Glomerular visceral epithelial cell (primary cell): Measurements from ENCODE around the gene SYNJ1.
"Not testable (repeated sequence)": the region's sequence is repeated elsewhere in the genome, so short reads cannot be mapped to it uniquely, and the experiment has no call there.

Source experiments
- DNase-seq: peaks from one replicate; pipeline ENCODE4 v3.0.0-alpha.2; 2016; ENCODE audit errors: extremely low spot score

The SYNJ1 gene

DNA sequence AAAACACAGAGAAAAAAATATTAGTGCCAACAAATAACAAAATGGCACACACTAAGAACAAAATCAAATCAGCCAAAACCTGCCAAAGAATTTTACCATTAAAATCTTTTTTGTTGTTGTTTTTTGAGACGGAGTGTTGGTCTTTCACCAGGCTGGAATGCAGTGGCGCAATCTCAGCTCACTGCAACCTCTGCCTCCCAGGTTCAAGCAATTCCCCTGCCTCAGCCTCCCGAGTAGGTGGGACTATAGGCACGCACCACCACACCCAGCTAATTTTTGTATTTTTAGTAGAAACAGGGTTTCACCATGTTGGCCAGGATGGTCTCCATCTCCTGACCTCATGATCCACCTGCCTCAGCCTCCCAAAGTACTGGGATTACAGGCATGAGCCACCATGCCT, 8.3 kb upstream of the SYNJ1 start:
- DNase-seq, result not testable (repeated sequence)

- DNase-seq, result no peak
Observed at GRCh38 chr21:32735524-32735923, 7.7 kb upstream of the SYNJ1 start.

DNA sequence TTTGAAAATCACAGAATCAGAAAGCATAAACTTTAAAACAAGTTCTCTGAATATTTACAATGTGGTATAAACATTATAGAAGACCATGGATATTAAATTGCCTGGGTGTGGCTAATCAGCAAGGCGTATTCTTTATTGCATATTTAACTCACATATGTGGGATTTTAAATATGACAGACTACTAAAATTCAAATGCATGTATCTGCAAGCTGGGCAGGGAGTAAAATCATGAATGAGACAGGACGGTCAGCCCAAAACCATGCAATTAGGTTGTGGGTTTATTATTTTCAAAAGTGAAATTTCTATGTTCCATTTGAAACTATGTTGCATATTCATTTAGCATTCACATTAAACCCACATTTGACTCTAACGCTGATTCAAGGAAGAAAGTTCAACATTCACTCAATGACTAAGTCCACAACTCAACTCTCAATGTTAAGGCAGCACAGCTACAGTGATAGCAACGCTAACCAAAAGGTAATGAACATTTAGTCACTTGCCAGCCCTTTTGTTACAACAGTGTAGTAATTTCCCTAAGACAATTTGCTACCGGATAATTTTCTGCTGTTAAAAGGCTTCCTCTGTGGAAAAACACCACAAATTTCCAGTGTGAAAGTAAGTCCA, 6.3 kb upstream of the SYNJ1 start:
- no peak for DNase-seq

- no peak for DNase-seq
Observed at GRCh38 chr21:32733356-32733755, 5.5 kb upstream of the SYNJ1 start.

DNA sequence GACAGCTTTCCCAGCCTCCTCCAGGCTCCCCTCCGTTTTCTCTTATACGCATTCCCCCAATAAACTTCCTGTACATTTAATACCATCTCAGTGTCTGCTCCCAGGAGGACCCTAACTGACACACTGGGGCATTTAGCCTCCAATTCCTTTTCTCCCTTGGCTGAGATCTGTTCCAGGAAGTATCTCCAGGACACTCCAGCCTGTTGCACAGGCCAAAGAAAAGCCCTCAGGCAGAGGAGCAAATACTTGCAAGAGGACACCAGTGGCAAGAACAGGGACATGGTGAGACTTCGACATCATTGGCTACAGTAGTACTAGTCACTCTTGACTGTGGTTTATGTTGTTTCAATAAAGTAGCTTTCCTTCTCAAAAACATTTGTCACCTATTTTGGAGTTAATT, 4.7 kb upstream of the SYNJ1 start:
- no peak for DNase-seq

- DNase-seq, result no peak
Observed at GRCh38 chr21:32728848-32729247, 1.0 kb upstream of the SYNJ1 start.

DNA sequence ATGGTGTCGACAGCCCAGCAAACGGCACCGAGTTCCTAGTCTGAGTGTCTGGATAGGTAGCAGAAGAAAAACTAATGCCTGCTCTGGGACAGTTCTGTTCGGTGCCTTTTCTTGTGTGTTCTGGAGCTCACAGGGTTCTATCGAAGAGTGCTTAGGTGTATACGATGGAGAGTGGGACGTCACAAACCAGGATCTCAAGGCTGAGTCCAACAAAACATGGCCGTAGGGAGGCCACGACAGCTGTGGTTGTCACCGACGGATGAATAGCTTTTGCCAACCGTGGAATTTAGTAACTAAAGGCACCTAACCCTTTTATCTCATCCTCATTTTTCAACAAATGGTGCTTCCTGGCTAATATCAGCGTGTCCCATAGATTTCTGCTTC, 635 bp upstream of the SYNJ1 start:
- DNase-seq, result no peak

DNA sequence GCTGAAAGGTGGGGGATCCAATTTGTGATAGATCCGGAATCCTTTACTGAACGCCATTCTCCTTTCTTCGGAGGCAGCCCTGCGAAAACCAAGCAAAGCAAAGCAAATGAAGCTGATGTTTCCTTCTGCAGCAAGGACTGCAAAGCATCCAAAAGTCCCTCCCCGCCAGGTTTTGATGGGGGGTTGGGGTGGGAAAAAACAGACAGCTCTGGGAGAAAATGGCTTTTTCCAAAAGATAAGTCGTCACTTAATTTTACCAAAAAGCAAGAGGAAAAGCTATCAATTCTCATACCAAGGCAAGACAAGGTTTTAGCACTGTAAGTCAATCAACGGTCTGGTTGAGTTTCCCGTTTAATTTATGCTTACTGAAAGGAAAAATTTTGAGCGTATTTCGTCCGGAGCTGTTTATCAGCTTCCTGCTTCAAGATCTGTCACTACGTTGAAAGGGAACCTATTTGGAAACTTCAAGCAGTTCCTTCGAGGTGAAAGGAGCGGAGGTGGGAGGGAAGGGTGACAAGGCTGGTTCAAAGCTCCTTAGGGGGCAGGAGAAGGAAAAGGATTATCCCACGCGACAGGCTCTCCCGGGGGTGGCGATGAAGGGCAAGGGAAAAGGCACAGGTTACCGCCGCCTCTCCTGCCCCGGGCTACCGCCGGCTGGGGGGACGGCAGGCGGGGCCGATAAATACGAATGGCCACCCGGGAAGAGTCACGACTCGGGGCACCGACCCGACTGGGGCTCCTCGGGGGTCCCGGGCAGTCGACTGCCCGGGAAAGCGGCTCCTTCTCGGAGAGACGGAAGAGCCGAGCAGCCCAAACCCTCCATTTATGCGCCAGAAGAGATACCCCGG, 750 bp downstream of the SYNJ1 start:
- DNase-seq, result peak; percentile 43

DNA sequence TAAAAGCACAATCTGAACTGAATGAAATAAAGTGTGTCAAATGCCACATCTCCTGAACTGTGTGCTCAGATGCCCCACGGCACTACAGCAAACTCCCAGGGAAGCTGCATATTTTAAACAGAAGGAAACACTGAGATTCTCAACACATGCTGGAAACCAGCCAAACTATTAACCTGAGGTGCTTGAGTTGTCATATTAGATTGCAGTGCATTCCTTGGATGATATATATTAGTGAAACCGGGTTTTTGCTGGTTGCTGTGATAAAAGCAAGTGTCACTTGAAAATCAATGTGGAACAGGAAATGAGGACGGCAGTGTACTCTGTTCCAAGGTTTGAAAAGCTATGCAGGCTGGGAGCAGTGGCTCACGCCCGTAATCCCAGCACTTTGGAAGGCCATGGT, 8.7 kb downstream of the SYNJ1 start:
- DNase-seq, result peak; percentile 13

DNA sequence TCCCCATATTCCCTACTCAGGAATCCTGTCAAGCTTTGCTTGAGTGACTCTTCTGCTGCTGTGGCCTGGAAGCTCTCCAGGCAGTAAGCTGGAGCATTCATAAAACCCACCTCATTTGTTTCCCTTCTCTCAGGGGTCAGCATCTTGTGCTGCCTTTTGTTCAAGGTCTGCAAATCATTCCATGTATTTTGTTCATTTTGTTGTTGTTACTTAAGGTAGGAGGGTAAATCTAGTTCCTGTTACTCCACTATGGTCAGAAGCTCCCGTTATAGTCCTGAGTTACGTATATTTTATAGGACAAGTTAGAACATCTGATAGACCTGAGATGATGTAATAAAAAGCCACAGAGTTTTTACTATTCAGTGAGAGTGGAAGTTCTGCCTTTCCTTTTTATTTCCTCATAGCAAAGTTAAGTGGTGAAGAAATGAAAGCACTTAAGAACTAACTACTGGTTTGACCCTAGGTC, 9.9 kb downstream of the SYNJ1 start:
- peak; percentile 68 for DNase-seq

- no peak for DNase-seq
Observed at GRCh38 chr21:32716486-32716885, 11.3 kb downstream of the SYNJ1 start.

- DNase-seq, result no peak
Observed at GRCh38 chr21:32713726-32714125, 14.1 kb downstream of the SYNJ1 start.

- DNase-seq, result no peak
Observed at GRCh38 chr21:32712641-32713040, 15.2 kb downstream of the SYNJ1 start.

DNA sequence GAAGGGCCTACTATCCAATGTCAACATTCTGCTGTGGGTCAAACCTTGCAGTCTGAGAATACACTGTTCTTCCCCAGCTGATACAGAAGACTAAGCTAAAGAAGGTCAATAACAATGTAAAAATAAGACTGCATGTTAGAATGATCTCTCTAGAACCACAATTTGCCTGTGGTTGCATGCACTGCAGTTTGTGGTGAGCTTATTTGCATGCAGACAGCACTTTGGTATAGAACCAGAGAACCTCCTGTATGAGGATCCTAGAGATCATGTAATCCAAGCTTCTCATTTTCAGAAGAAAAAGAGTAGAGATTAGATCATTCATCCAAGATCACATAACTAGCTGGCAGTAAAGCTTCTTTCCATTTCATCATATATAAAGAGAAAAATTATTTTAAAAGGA, 15.8 kb downstream of the SYNJ1 start:
- DNase-seq, result peak; percentile 43

DNA sequence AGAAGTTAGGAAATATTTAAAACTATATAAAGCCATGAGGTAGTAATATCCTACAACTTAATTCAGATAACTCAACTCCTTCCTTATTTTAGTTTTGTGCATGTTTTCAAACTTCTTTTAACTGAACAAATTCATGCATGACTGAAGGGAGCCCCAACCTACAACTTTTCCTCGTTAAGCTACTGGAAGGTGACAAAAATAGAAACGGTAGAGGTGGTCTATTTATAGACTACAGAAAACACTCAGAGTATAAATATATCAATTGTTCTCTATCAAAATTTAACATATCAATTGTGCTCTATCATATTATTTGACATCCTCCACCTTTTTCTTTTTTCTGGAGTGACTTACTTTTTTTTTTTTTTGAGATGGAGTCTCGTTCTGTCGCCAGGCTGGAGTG, 16.8 kb downstream of the SYNJ1 start:
- DNase-seq, result no peak

- DNase-seq, result no peak
Observed at GRCh38 chr21:32710069-32710784, 17.6 kb downstream of the SYNJ1 start.

- no peak for DNase-seq
Observed at GRCh38 chr21:32708069-32708468, 19.7 kb downstream of the SYNJ1 start.

- no peak for DNase-seq
Observed at GRCh38 chr21:32705901-32706300, 21.9 kb downstream of the SYNJ1 start.

- no peak for DNase-seq
Observed at GRCh38 chr21:32705139-32705538, 22.7 kb downstream of the SYNJ1 start.

DNA sequence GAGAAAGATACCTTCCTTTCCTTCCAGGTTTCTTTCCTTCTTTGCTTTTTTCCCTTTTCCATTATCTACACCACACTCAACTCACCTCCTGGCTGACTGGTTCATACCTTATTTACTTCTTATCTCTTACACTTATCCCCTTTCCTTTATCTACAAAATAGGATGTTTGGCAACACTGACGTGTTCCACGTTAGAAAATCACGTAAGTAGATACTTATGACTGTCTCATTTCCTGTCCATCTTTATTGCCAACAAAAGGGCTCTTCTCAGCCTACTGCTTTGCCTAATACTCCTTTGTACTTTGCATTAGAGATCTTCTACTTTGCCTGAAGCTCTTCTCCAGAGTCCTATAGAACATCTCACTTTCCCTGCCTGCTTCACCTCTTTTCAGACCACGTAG, 25.1 kb downstream of the SYNJ1 start:
- no peak for DNase-seq

- DNase-seq, result no peak
Observed at GRCh38 chr21:32698971-32699693, 28.7 kb downstream of the SYNJ1 start.

DNA sequence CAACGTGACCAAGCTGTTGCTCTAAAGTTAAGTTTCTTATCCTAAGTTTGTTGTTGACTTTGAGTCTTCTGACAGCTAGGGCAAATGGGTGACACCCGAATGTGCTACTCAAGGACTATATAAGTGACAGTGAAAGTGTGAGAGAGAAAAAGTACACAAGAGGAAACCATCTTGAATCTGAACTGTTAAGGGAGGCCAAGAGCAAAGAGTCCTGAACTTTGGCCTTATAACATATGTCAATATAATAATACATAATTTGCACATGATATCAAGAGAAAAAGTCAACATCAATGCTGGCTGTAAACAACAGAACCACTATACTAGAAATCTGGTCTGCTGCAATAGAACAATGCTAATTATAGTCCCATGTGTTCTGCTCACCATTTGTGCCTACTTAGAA, 29.5 kb downstream of the SYNJ1 start:
- no peak for DNase-seq
